ENCODE measurements around the gene PIAS3.

DNA sequence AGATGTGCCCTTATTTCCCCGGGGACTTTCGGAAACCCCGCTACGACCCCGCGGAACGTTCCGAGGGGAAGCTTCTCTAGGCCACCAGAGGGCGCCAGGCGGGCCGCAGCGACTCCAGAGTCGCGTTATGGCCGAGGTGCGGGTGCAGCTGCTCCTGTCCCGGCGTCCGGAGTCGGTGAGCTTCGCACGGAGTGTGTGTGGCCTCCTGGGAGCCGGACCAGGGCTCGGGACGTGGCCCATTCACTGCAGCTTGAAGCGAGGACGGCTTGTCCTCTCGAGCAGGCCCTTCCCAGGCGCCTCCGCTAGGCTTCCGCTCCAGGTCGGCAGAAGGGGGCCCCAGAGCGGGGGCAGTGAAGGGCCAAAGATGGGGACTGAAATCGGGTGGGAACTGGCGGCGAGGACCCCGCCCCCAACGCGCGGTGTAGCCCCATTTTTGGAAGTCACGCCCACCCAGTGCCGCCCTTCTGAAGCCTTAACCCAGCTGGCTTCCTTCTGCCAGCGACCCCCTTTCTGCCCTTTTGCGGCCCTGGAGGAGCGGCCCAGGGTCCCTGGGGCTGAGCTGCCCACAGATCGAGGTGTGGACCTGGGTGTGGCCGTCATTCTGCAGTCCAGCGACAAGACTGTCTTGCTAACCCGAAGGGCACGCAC is 13.2 kb downstream of the PIAS3 start, which contains the start of gene NUDT17:
- TF ChIP-seq EZH2phosphoT487 (IDR thresholded peaks at IDR 0.05; ENCODE audit: borderline replicate concordance, low read depth, low read length): no peak
- peak; percentile 98 for TF ChIP-seq CTCF (conservative IDR thresholded peaks at IDR 0.05; ENCODE audit: low read length)

Data from OCI-LY7 (cell line).